Ectodermal cell (in vitro differentiated cells): ENCODE measurements around the gene UNC13B.
"Not testable (repeated sequence)": the region's sequence is repeated elsewhere in the genome, so short reads cannot be mapped to it uniquely, and the experiment has no call there.

Experiments
- H3K27ac ChIP-seq: 2 replicates; pipeline ENCODE4 v1.7.0; 2013; ENCODE audit warnings: mild to moderate bottlenecking, low read depth, low read length; ENCODE audit not compliant: insufficient read depth, poor library complexity, severe bottlenecking
- H3K27me3 ChIP-seq: 2 replicates; pipeline ENCODE4 v1.7.0; 2013; ENCODE audit warnings: mild to moderate bottlenecking, low read length; ENCODE audit not compliant: insufficient read depth, control insufficient read depth, poor library complexity, severe bottlenecking
- H3K36me3 ChIP-seq: one replicate; pipeline ENCODE4 v1.7.0; 2013; ENCODE audit warnings: low read length; ENCODE audit not compliant: control insufficient read depth, insufficient read depth
- H3K4me1 ChIP-seq: one replicate; pipeline ENCODE4 v1.7.0; 2013; ENCODE audit warnings: low read length; ENCODE audit not compliant: control insufficient read depth, insufficient read depth
- H3K4me3 ChIP-seq: 2 replicates; pipeline ENCODE4 v1.7.0; 2013; ENCODE audit warnings: low read depth, low read length, control low read depth; ENCODE audit not compliant: insufficient read depth
- H3K9me3 ChIP-seq: 2 replicates; pipeline ENCODE4 v1.7.0; 2013; ENCODE audit warnings: mild to moderate bottlenecking, low read length, moderate library complexity; ENCODE audit not compliant: control insufficient read depth
- WGBS, 2 experiments: methylation state at CpG; one replicate each; pipeline ENCODE4 v1.1.7; 2013; ENCODE audit warnings: missing lambda C conversion rate in 2 of 2; 5-methylcytosine and 5-hydroxymethylcytosine counted together

UNC13B gene

GRCh38 chr9:35163413-35163812, 1.6 kb downstream of the UNC13B start:
- H3K36me3 ChIP-seq, result no peaks in the 10 kb centered on the region
- H3K9me3 ChIP-seq, result no peaks in the 10 kb centered on the region
- peak overlapping the region; percentile 91 for H3K4me3 ChIP-seq
- peaks cover 5% of the 10 kb centered on the region for H3K4me1 ChIP-seq
- 84 to 88% methylated on average over 2 to 3 of the region's 3 CpGs for WGBS, 2 experiments
- H3K27ac ChIP-seq, result no peak overlapping the region
- no peaks in the 10 kb centered on the region for H3K27me3 ChIP-seq

- H3K9me3 ChIP-seq, result no peaks in the 10 kb centered on the region
- H3K27me3 ChIP-seq, result no peaks in the 10 kb centered on the region
- no peaks in the 10 kb centered on the region for H3K36me3 ChIP-seq
- H3K4me3 ChIP-seq, result no peak overlapping the region
- WGBS, 2 experiments, result 92 to 94% methylated on average over 3 of the region's 3 CpGs
- H3K4me1 ChIP-seq, result peaks cover 5% of the 10 kb centered on the region
- no peak overlapping the region for H3K27ac ChIP-seq
These were observed 2.9 kb downstream of the UNC13B start for GRCh38 chr9:35164711-35165110.

GRCh38 chr9:35167429-35167828, 5.6 kb downstream of the UNC13B start:
- not testable (repeated sequence) for H3K9me3 ChIP-seq, H3K27me3 ChIP-seq, H3K4me3 ChIP-seq, H3K27ac ChIP-seq, H3K4me1 ChIP-seq, H3K36me3 ChIP-seq
- 81 to 88% methylated on average over 1 of the region's 1 CpG for WGBS, 2 experiments

GRCh38 chr9:35168963-35169362, 7.2 kb downstream of the UNC13B start:
- Histone ChIP-seq H3K27ac (no peak overlapping the region), H3K4me3 (no peak overlapping the region), H3K27me3 (no peaks in the 10 kb centered on the region), H3K9me3 (no peaks in the 10 kb centered on the region), H3K4me1 (no peaks in the 10 kb centered on the region), H3K36me3 (no peaks in the 10 kb centered on the region)
- WGBS, 2 experiments, result 89 to 97% methylated on average over 6 of the region's 6 CpGs

GRCh38 chr9:35172878-35173277, 11.1 kb downstream of the UNC13B start:
- Histone ChIP-seq H3K4me3 (no peak overlapping the region), H3K4me1 (no peaks in the 10 kb centered on the region), H3K27me3 (no peaks in the 10 kb centered on the region), H3K9me3 (no peaks in the 10 kb centered on the region), H3K36me3 (no peaks in the 10 kb centered on the region), H3K27ac (no peak overlapping the region)
- WGBS, 2 experiments, result 91 to 95% methylated on average over 2 of the region's 2 CpGs

GRCh38 chr9:35177520-35177919, 15.7 kb downstream of the UNC13B start:
- Histone ChIP-seq H3K4me1 (no peaks in the 10 kb centered on the region), H3K4me3 (no peak overlapping the region), H3K27me3 (no peaks in the 10 kb centered on the region), H3K9me3 (no peaks in the 10 kb centered on the region), H3K36me3 (no peaks in the 10 kb centered on the region), H3K27ac (no peak overlapping the region)

- H3K4me1 ChIP-seq, result no peaks in the 10 kb centered on the region
- H3K27me3 ChIP-seq, result no peaks in the 10 kb centered on the region
- no peaks in the 10 kb centered on the region for H3K9me3 ChIP-seq
- WGBS, 2 experiments, result 91 to 100% methylated on average over 2 to 4 of the region's 4 CpGs
- no peaks in the 10 kb centered on the region for H3K36me3 ChIP-seq
- no peak overlapping the region for H3K4me3 ChIP-seq
- H3K27ac ChIP-seq, result no peak overlapping the region
These were observed 17.8 kb downstream of the UNC13B start for GRCh38 chr9:35179347-35180280.

GRCh38 chr9:35180801-35181200, 19.0 kb downstream of the UNC13B start:
- WGBS, 2 experiments, result 92 to 95% methylated on average over 2 of the region's 2 CpGs

GRCh38 chr9:35182401-35182800, 20.6 kb downstream of the UNC13B start:
- 94 to 100% methylated on average over 1 to 2 of the region's 3 CpGs for WGBS, 2 experiments
- H3K9me3 ChIP-seq, H3K4me1 ChIP-seq, H3K27ac ChIP-seq, H3K27me3 ChIP-seq, H3K4me3 ChIP-seq, H3K36me3 ChIP-seq: not testable (repeated sequence)

More at GRCh38 chr9:35180801-35181200, 19.0 kb downstream of the UNC13B start:
- H3K4me3 ChIP-seq, result no peak overlapping the region
- peaks cover 2% of the 10 kb centered on the region for H3K9me3 ChIP-seq
- H3K27me3 ChIP-seq, result no peaks in the 10 kb centered on the region
- no peak overlapping the region for H3K27ac ChIP-seq
- no peaks in the 10 kb centered on the region for H3K36me3 ChIP-seq
- no peaks in the 10 kb centered on the region for H3K4me1 ChIP-seq

GRCh38 chr9:35182996-35183754, 21.4 kb downstream of the UNC13B start:
- not testable (repeated sequence) for H3K4me3 ChIP-seq, H3K9me3 ChIP-seq, H3K36me3 ChIP-seq, H3K4me1 ChIP-seq, H3K27ac ChIP-seq, H3K27me3 ChIP-seq
- 94 to 96% methylated on average over 56 of the region's 56 CpGs for WGBS, 2 experiments
